Epidermal melanocyte (primary cell): ENCODE data around the gene SMURF2.
"Not testable (repeated sequence)": the region's sequence is repeated elsewhere in the genome, so short reads cannot be mapped to it uniquely, and the experiment has no call there.

Experiments
- DNase-seq: peaks from one replicate; pipeline ENCODE4 v3.0.0; 2011; ENCODE audit warnings: low spot score; ENCODE audit not compliant: insufficient read length

The SMURF2 gene

GRCh38 chr17:64667807-64668721, 6.0 kb upstream of the SMURF2 start:
- not testable (repeated sequence) for DNase-seq

GRCh38 chr17:64664299-64664981, 2.3 kb upstream of the SMURF2 start:
- DNase-seq = not testable (repeated sequence)

- DNase-seq = not testable (repeated sequence)
Measured at GRCh38 chr17:64663836-64664235, 1.7 kb upstream of the SMURF2 start.

- DNase-seq = no peak
Measured at GRCh38 chr17:64662774-64663367, 764 bp upstream of the SMURF2 start.

GRCh38 chr17:64661726-64661975, 456 bp downstream of the SMURF2 start:
- no peak for DNase-seq

- not testable (repeated sequence) for DNase-seq
Measured at GRCh38 chr17:64660978-64661725, 955 bp downstream of the SMURF2 start.

GRCh38 chr17:64660195-64660977, 1.7 kb downstream of the SMURF2 start:
- not testable (repeated sequence) for DNase-seq

- no peak for DNase-seq
Measured at GRCh38 chr17:64658931-64659330, 3.2 kb downstream of the SMURF2 start.

- no peak for DNase-seq
Measured at GRCh38 chr17:64657610-64658125, 4.4 kb downstream of the SMURF2 start.

GRCh38 chr17:64655704-64656103, 6.4 kb downstream of the SMURF2 start:
- DNase-seq = no peak

- no peak for DNase-seq
Measured at GRCh38 chr17:64653985-64654355, 8.1 kb downstream of the SMURF2 start.

- no peak for DNase-seq
Measured at GRCh38 chr17:64653325-64653984, 8.7 kb downstream of the SMURF2 start.

GRCh38 chr17:64651889-64652288, 10.2 kb downstream of the SMURF2 start:
- no peak for DNase-seq

GRCh38 chr17:64648234-64648633, 13.9 kb downstream of the SMURF2 start:
- no peak for DNase-seq

- DNase-seq = no peak
Measured at GRCh38 chr17:64647817-64648216, 14.3 kb downstream of the SMURF2 start.

GRCh38 chr17:64639516-64639915, 22.6 kb downstream of the SMURF2 start:
- DNase-seq = no peak

GRCh38 chr17:64638552-64639203, 23.4 kb downstream of the SMURF2 start:
- DNase-seq = no peak

- no peak for DNase-seq
Measured at GRCh38 chr17:64635647-64636305, 26.3 kb downstream of the SMURF2 start.

GRCh38 chr17:64634218-64634617, 27.9 kb downstream of the SMURF2 start:
- DNase-seq = no peak
